CD4-positive, alpha-beta memory T cell (primary cell): ENCODE data around the gene MYO1D. TPM values are rescaled to one million over a fixed set of nuclear protein-coding genes. Genes with fewer than 3 reads are reported as not detected.

Experiments
- CTCF ChIA-PET: fragments of 350-600 bp; sonication (Branson Sonifier 250); formaldehyde crosslinking; loops from one replicate; lab custom pipeline; 2021; ENCODE audit warnings: inconsistent platforms; ENCODE audit not compliant: partially characterized antibody; lab: Charles Lee
- POLR2A ChIA-PET: fragments of 350-600 bp; sonication (Branson Sonifier 250); formaldehyde crosslinking; loops from one replicate; lab custom pipeline; 2021; ENCODE audit not compliant: partially characterized antibody; lab: Charles Lee
- DNase-seq, 5 donors: peaks; one replicate each; pipeline versions ENCODE4 v3.0.0 to v3.0.0-alpha.2; 2020 to 2022; ENCODE audit warnings: mixed read lengths in 1 of 5
- H3K27ac ChIP-seq: one replicate; pipeline ENCODE4 v1.7.0; 2013; ENCODE audit warnings: low read depth, low read length
- H3K27me3 ChIP-seq: 2 replicates; pipeline ENCODE4 v1.7.0; 2013; ENCODE audit warnings: mild to moderate bottlenecking, low read length, moderate library complexity; ENCODE audit not compliant: insufficient read depth
- H3K36me3 ChIP-seq: 2 replicates; pipeline ENCODE4 v1.7.0; 2013; ENCODE audit warnings: mild to moderate bottlenecking, low read length, moderate library complexity; ENCODE audit not compliant: insufficient read depth
- H3K4me1 ChIP-seq: 2 replicates; pipeline ENCODE4 v1.7.0; 2013; ENCODE audit warnings: mild to moderate bottlenecking, low read length, moderate library complexity; ENCODE audit not compliant: insufficient read depth
- H3K4me3 ChIP-seq, 2 donors: one replicate each; pipeline ENCODE4 v1.7.0; 2013; ENCODE audit warnings: low read length in 2 of 2, mild to moderate bottlenecking in 1 of 2
- H3K9me3 ChIP-seq, 2 donors: one replicate each; pipeline ENCODE4 v1.7.0; 2013; ENCODE audit warnings: low read length in 2 of 2, control low read depth in 1 of 2; ENCODE audit not compliant: control insufficient read depth in 1 of 2
- H3K27ac Mint-ChIP-seq, 7 donors: one replicate each; pipeline ENCODE4 v1.8.0; 2020 to 2021; ENCODE audit warnings: mixed read lengths in 7 of 7, mild to moderate bottlenecking in 6 of 7, inconsistent platforms in 3 of 7, moderate library complexity in 3 of 7
- H3K27me3 Mint-ChIP-seq, 2 donors: one replicate each; pipeline ENCODE4 v1.8.0; 2020 to 2021; ENCODE audit warnings: mixed read lengths in 2 of 2
- H3K36me3 Mint-ChIP-seq, 2 donors: one replicate each; pipeline ENCODE4 v1.8.0; 2020 to 2021; ENCODE audit warnings: mixed read lengths in 2 of 2, inconsistent platforms in 1 of 2, mild to moderate bottlenecking in 1 of 2
- H3K4me1 Mint-ChIP-seq, 4 donors: one replicate each; pipeline ENCODE4 v1.8.0; 2020 to 2021; ENCODE audit warnings: mixed read lengths in 4 of 4, mild to moderate bottlenecking in 1 of 4
- H3K4me3 Mint-ChIP-seq, 8 donors: one replicate each; pipeline ENCODE4 v1.8.0; 2020 to 2021; ENCODE audit warnings: mixed read lengths in 8 of 8, mild to moderate bottlenecking in 7 of 8, moderate library complexity in 6 of 8, inconsistent platforms in 3 of 8
- H3K9me3 Mint-ChIP-seq, 8 donors: one replicate each; pipeline ENCODE4 v1.8.0; 2020 to 2021; ENCODE audit warnings: mixed read lengths in 8 of 8, mild to moderate bottlenecking in 5 of 8, inconsistent platforms in 3 of 8, moderate library complexity in 1 of 8
- intact Hi-C: fragments of 100-400 bp; cut with micrococcal nuclease; formaldehyde crosslinking; loops from one replicate; pipeline ENCODE4 v1.15.1; 2023
- polyA plus RNA-seq, 2 donors: library from polyadenylated mRNA; unstranded; fragments of 300-500 nt; fragmentation: Illumina TruSeq; gene quantifications; one replicate each; pipeline ENCODE4 v1.2.3, GENCODE V29; 2021
- total RNA-seq, 2 experiments: library from RNA; stranded (reverse); gene quantifications; one replicate each; pipeline ENCODE4 v1.2.3, GENCODE V29; 2021

MYO1D gene
- total and polyA plus RNA-seq, 4 experiments from 2014 or later = 2.0 to 12.7 (median 10.5) TPM

- no peaks in the 10 kb centered on the region for H3K4me1 ChIP-seq
- Mint-ChIP-seq H3K27me3 (no peaks in the 10 kb centered on the region), H3K4me1 (no peaks in the 10 kb centered on the region), H3K27ac (no peak overlapping the region), H3K9me3 (no peaks in the 10 kb centered on the region), H3K4me3 (no peak overlapping the region), H3K36me3 (no peaks in the 10 kb centered on the region)
- ChIA-PET CTCF (interaction anchor here (1.4 kb wide), 1 partner anchor 91 kb away, joined by 5 read pairs; the partner anchor contains the start of gene MYO1D), POLR2A (no interaction called here)
- no peaks in the 10 kb centered on the region for H3K36me3 ChIP-seq
- no peaks in the 10 kb centered on the region for H3K9me3 ChIP-seq
- no peak overlapping the region for H3K4me3 ChIP-seq
- no peak overlapping the region for H3K27ac ChIP-seq
- no peaks in the 10 kb centered on the region for H3K27me3 ChIP-seq
- intact Hi-C loops = no loop called here
- no peak for DNase-seq
These were observed 90.8 kb downstream of the MYO1D start for GRCh38 chr17:32786169-32786568.

GRCh38 chr17:32784113-32784512 is 92.8 kb downstream of the MYO1D start:
- Mint-ChIP-seq H3K4me1 (no peaks in the 10 kb centered on the region), H3K27ac (peak overlapping the region in 1 of 7 donors; percentile 63), H3K27me3 (no peaks in the 10 kb centered on the region), H3K36me3 (peaks cover 2 to 3% of the 10 kb centered on the region in 2 donors), H3K9me3 (no peaks in the 10 kb centered on the region), H3K4me3 (no peak overlapping the region)
- ChIA-PET POLR2A (interaction anchor here (2.3 kb wide), 1 partner anchor 93 kb away, joined by 13 read pairs; the partner anchor contains the start of gene MYO1D), CTCF (interaction anchor here (0.7 to 6.7 kb wide), 12 partner anchors 8 to 214 kb away, joined by 3 to 116 read pairs (median 6); partner anchors contain the start of gene MYO1D)
- no peak for DNase-seq
- H3K36me3 ChIP-seq = no peaks in the 10 kb centered on the region
- intact Hi-C loops = no loop called here
- H3K4me1 ChIP-seq = no peaks in the 10 kb centered on the region
- H3K27ac ChIP-seq = no peak overlapping the region
- no peaks in the 10 kb centered on the region for H3K27me3 ChIP-seq
- H3K4me3 ChIP-seq = no peak overlapping the region
- no peaks in the 10 kb centered on the region for H3K9me3 ChIP-seq

DNA sequence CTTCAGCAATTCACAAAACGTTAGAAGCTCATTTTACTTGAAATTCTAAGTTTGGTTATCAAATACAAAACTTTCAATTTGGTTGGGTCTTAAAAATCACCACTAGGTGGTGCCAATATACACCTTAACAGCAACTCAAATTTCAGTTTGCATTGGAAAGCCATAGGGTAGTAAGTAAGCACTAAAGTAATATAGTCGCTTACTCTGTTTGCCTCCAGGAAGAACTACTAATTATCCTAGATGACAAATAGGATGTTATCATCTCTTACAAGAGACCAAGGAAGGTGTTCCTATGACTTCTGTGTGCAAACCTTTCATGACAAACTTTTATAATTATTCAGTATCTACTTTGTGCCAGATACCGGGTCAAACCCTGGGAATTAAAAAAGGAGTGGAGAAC is 93.3 kb downstream of the MYO1D start:
- H3K36me3 ChIP-seq = no peaks in the 10 kb centered on the region
- intact Hi-C loops = loop anchor here (1.0 kb wide), 4 partner anchors 94 to 215 kb away; partner anchors contain the start of gene MYO1D
- CTCF ChIA-PET = interaction anchor here (0.6 to 6.7 kb wide), 28 partner anchors 9 to 215 kb away, joined by 3 to 116 read pairs (median 4); partner anchors contain the start of gene MYO1D
- Mint-ChIP-seq H3K36me3 (peaks cover 2 to 3% of the 10 kb centered on the region in 2 donors), H3K4me3 (no peak overlapping the region), H3K9me3 (no peaks in the 10 kb centered on the region), H3K27me3 (no peaks in the 10 kb centered on the region), H3K4me1 (no peaks in the 10 kb centered on the region), H3K27ac (no peak overlapping the region)
- H3K9me3 ChIP-seq = no peaks in the 10 kb centered on the region
- H3K27me3 ChIP-seq = no peaks in the 10 kb centered on the region
- DNase-seq = peak in 4 of 5 donors; percentile 46 to 55 (median 50)
- H3K27ac ChIP-seq = no peak overlapping the region
- POLR2A ChIA-PET = interaction anchor here (2.3 kb wide), 1 partner anchor 93 kb away, joined by 13 read pairs; the partner anchor contains the start of gene MYO1D
- H3K4me3 ChIP-seq = no peak overlapping the region
- H3K4me1 ChIP-seq = no peaks in the 10 kb centered on the region

DNA sequence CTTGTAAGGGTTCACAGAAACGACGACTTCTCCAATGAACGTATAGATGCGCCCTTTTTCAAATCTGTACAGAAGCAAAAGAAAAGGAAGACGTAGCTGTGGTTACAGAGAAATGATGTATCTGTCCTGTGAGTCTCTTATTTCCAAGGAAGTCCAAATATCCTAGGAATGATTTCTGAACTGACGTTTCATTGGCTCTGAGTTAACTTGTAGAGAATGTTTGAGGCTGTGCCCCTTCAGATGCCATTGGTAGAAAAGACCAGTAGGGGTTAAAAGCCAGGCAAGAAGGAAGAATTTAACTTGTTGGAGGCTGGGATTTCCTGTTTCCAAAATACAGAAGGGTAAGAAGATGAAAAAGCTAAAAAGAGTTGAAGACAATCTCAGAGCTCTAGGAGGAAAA is 96.2 kb downstream of the MYO1D start:
- Histone ChIP-seq H3K36me3 (no peaks in the 10 kb centered on the region), H3K4me3 (no peak overlapping the region), H3K27ac (no peak overlapping the region), H3K4me1 (no peaks in the 10 kb centered on the region), H3K9me3 (no peaks in the 10 kb centered on the region), H3K27me3 (no peaks in the 10 kb centered on the region)
- Mint-ChIP-seq H3K4me3 (no peak overlapping the region), H3K27me3 (no peaks in the 10 kb centered on the region), H3K36me3 (peaks cover 3 to 12% of the 10 kb centered on the region in 2 donors), H3K4me1 (no peaks in the 10 kb centered on the region), H3K9me3 (no peaks in the 10 kb centered on the region), H3K27ac (no peak overlapping the region)
- intact Hi-C loops = no loop called here
- ChIA-PET POLR2A (no interaction called here), CTCF (interaction anchor here (1.8 to 6.7 kb wide), 4 partner anchors 96 to 158 kb away, joined by 4 to 116 read pairs (median 44); partner anchors contain the start of gene MYO1D)
- no peak for DNase-seq

DNA sequence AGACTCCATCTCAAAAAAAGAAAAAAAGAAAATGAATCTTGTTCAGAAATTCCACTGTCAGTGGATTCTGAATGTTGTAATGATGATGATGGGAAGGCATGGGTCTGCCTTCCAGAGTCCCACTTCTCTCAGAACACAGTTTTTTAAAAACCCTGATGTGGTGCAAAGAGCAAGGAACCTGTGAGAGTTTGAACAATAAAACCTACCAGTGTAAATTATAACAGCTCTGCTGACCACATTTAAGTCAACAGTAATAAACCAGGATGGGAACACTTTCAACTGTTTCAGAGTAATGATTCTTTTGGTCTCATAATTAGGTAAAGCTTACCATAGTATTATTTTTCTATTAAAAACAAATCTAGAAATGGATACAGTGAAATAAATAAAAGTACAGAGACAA is 99.0 kb downstream of the MYO1D start:
- no peaks in the 10 kb centered on the region for H3K9me3 Mint-ChIP-seq
- no peaks in the 10 kb centered on the region for H3K27me3 Mint-ChIP-seq
- DNase-seq = no peak
- ChIA-PET CTCF (interaction anchor here (1.4 to 6.7 kb wide), 4 partner anchors 100 to 220 kb away, joined by 3 to 116 read pairs (median 10); partner anchors contain the start of gene MYO1D), POLR2A (no interaction called here)
- Histone ChIP-seq H3K4me3 (no peak overlapping the region), H3K36me3 (no peaks in the 10 kb centered on the region), H3K27ac (no peak overlapping the region), H3K4me1 (no peaks in the 10 kb centered on the region), H3K9me3 (no peaks in the 10 kb centered on the region), H3K27me3 (no peaks in the 10 kb centered on the region)
- intact Hi-C loops = no loop called here
- H3K4me1 Mint-ChIP-seq = no peaks in the 10 kb centered on the region
- H3K36me3 Mint-ChIP-seq = peaks cover 3 to 12% of the 10 kb centered on the region in 2 donors
- H3K27ac Mint-ChIP-seq = no peak overlapping the region
- no peak overlapping the region for H3K4me3 Mint-ChIP-seq

DNA sequence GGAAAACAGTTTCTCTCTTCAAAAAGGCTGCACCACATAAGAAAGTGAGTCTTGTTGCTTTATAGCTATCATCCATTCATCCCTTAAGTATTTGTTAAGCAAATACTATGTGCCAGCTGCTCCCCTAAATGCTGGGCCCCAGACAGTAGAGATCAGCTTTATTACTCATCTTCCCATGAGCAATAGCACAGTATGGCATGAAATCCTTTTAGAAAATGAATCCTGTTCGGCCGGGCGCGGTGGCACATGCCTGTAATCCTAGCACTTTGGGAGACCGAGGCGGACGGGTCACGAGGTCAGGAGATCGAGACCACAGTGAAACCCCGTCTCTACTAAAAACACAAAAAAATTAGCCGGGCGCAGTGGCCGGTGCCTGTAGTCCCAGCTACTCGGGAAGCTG is 99.5 kb downstream of the MYO1D start:
- CTCF ChIA-PET = interaction anchor here (1.4 to 2.9 kb wide), 3 partner anchors 100 to 221 kb away, joined by 3 to 14 read pairs (median 5); partner anchors contain the start of gene MYO1D
- DNase-seq = no peak
- H3K27me3 ChIP-seq = no peaks in the 10 kb centered on the region
- Mint-ChIP-seq H3K4me3 (no peak overlapping the region), H3K27ac (no peak overlapping the region), H3K36me3 (peaks cover 4 to 12% of the 10 kb centered on the region in 2 donors), H3K27me3 (no peaks in the 10 kb centered on the region), H3K4me1 (no peaks in the 10 kb centered on the region), H3K9me3 (no peaks in the 10 kb centered on the region)
- H3K9me3 ChIP-seq = no peaks in the 10 kb centered on the region
- H3K36me3 ChIP-seq = no peaks in the 10 kb centered on the region
- H3K27ac ChIP-seq = no peak overlapping the region
- POLR2A ChIA-PET = no interaction called here
- H3K4me1 ChIP-seq = no peaks in the 10 kb centered on the region
- no peak overlapping the region for H3K4me3 ChIP-seq
- intact Hi-C loops = no loop called here

DNA sequence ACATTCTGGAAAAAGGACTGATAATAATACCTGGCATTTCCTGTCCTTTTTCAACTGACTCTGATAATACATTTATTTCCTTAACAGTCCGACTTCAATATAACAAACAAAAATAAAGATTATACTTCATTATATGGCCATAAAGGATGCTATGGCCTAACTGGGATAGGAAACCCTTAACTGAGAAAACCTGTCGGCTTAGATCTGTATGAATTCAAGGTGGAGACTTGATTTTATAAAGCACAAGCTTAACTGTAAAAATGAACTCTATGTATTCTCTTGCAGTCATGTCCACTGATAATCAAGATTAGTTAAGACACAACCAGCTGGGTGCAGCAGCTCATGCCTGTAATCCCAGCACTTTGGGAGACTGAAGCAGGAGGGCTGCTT is 102.2 kb downstream of the MYO1D start:
- Mint-ChIP-seq H3K4me1 (no peaks in the 10 kb centered on the region), H3K9me3 (no peaks in the 10 kb centered on the region), H3K36me3 (peaks cover 7 to 16% of the 10 kb centered on the region in 2 donors), H3K27me3 (no peaks in the 10 kb centered on the region), H3K27ac (no peak overlapping the region), H3K4me3 (no peak overlapping the region)
- H3K36me3 ChIP-seq = no peaks in the 10 kb centered on the region
- H3K27ac ChIP-seq = no peak overlapping the region
- no peak for DNase-seq
- H3K4me1 ChIP-seq = no peaks in the 10 kb centered on the region
- H3K27me3 ChIP-seq = no peaks in the 10 kb centered on the region
- H3K9me3 ChIP-seq = no peaks in the 10 kb centered on the region
- POLR2A ChIA-PET = no interaction called here
- CTCF ChIA-PET = interaction anchor here (2.6 kb wide), 1 partner anchor 9 kb away, joined by 13 read pairs; no protein-coding TSS in a partner anchor
- H3K4me3 ChIP-seq = no peak overlapping the region
- intact Hi-C loops = no loop called here
